Suprapubic skin (tissue), 3 donors: ENCODE measurements around the gene PIAS4.

Experiments used
- CTCF ChIP-seq, 2 donors: fragments of 200-600 bp in 1 of 2; fragments of 450-650 bp in 1 of 2; sonication (generic) in 1 of 2; IDR thresholded peaks; one replicate each; pipeline ENCODE4 v1.5.1; 2016 to 2019; ENCODE audit warnings: antibody characterized with exemption in 2 of 2, mild to moderate bottlenecking in 1 of 2, moderate library complexity in 1 of 2
- EP300 ChIP-seq: sonication (generic); formaldehyde crosslinking; IDR thresholded peaks from one replicate; pipeline ENCODE4 v1.6.1; 2017; ENCODE audit warnings: antibody characterized with exemption
- POLR2A ChIP-seq, 2 donors: fragments of 450-650 bp; IDR thresholded peaks; one replicate each; pipeline ENCODE4 v1.6.1; 2017; ENCODE audit warnings: antibody characterized with exemption in 2 of 2, mild to moderate bottlenecking in 2 of 2, moderate library complexity in 2 of 2

- TF ChIP-seq CTCF (IDR thresholded peaks at IDR 0.05) (no peak), POLR2A (IDR thresholded peaks at IDR 0.05) (no peak), EP300 (no peak)
Measured at GRCh38 chr19:4015705-4016402, 8.3 kb downstream of the PIAS4 start.
